Activated CD8-positive, alpha-beta T cell treated with anti-CD3 and anti-CD28 coated beads, Interleukin-2, amount 10 ng/mL, durations not matched to agents 7 days and 5 days (primary cell): ENCODE measurements around the gene YBX1. TPM values are rescaled to one million over a fixed set of nuclear protein-coding genes. Genes with fewer than 3 reads are reported as not detected.

Experiments
- ATAC-seq: fragments of 150-1000 bp; cut with Tn5 transposase; one replicate; pipeline ENCODE4 v1.10.0; 2021; ENCODE audit warnings: moderate library complexity
- CTCF ChIA-PET: fragments of 350-600 bp; sonication (Branson Sonifier 250); formaldehyde crosslinking; loops from one replicate; lab custom pipeline; 2021; ENCODE audit warnings: antibody characterized with exemption; lab: Charles Lee
- POLR2A ChIA-PET: fragments of 350-600 bp; sonication (Branson Sonifier 250); formaldehyde crosslinking; loops from one replicate; lab custom pipeline; 2021; ENCODE audit warnings: antibody characterized with exemption; lab: Charles Lee
- DNase-seq: peaks from one replicate; pipeline ENCODE4 v3.0.0-alpha.2; 2020
- H3K27ac Mint-ChIP-seq: one replicate; pipeline ENCODE4 v1.8.0; 2021; ENCODE audit warnings: mild to moderate bottlenecking, mixed read lengths
- H3K27me3 Mint-ChIP-seq: one replicate; pipeline ENCODE4 v1.8.0; 2021; ENCODE audit warnings: low read depth, mixed read lengths
- H3K36me3 Mint-ChIP-seq: one replicate; pipeline ENCODE4 v1.8.0; 2021; ENCODE audit warnings: low read depth, mixed read lengths
- H3K4me1 Mint-ChIP-seq: one replicate; pipeline ENCODE4 v1.8.0; 2021; ENCODE audit warnings: low read depth, mixed read lengths
- H3K4me3 Mint-ChIP-seq: one replicate; pipeline ENCODE4 v1.8.0; 2021; ENCODE audit warnings: mild to moderate bottlenecking, mixed read lengths
- H3K9me3 Mint-ChIP-seq: one replicate; pipeline ENCODE4 v1.8.0; 2022; ENCODE audit warnings: mixed read lengths; ENCODE audit not compliant: insufficient read depth
- total RNA-seq, 2 experiments: library from RNA; stranded (reverse); gene quantifications; one replicate each; pipeline ENCODE4 v1.2.3, GENCODE V29; 2021

The YBX1 gene
- total RNA-seq, 2 experiments from 2014 or later = 733 to 791 TPM

DNA sequence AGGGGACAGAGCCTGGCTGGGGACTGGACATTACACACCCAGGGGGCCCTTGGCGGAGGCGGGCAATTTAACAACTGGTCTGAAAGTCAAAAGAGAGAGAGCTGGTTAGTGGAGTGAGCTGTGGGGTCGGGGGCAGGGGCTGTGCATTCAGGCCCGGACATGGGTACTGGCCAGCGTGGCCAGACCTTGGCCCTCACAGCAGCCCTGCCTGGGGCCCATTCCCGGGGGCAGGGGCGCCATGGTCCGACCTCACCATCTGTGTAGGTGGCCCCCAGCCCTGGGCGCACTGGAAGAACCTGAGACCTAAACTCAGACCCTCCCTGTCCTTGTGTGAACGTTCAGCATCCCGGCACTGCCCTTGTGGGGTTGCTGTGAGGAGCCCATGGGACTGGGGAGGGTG is 52.8 kb downstream of the YBX1 start:
- Mint-ChIP-seq H3K4me1 (peaks cover 11% of the 10 kb centered on the region), H3K27me3 (no peaks in the 10 kb centered on the region), H3K9me3 (no peaks in the 10 kb centered on the region), H3K36me3 (no peaks in the 10 kb centered on the region), H3K4me3 (no peak overlapping the region), H3K27ac (no peak overlapping the region)
- ChIA-PET POLR2A (interaction anchor here (0.6 kb wide), 1 partner anchor 1019 kb away, joined by 3 read pairs; no protein-coding TSS in a partner anchor), CTCF (no interaction called here)
- ATAC-seq (no peak), DNase-seq (no peak)

- ChIA-PET CTCF (no interaction called here), POLR2A (interaction anchor here (0.6 kb wide), 1 partner anchor 1018 kb away, joined by 3 read pairs; no protein-coding TSS in a partner anchor)
- peaks cover 11% of the 10 kb centered on the region for H3K4me1 Mint-ChIP-seq
- DNase-seq (no peak), ATAC-seq (no peak)
- no peaks in the 10 kb centered on the region for H3K27me3 Mint-ChIP-seq
- H3K36me3 Mint-ChIP-seq = no peaks in the 10 kb centered on the region
- no peak overlapping the region for H3K27ac Mint-ChIP-seq
- no peak overlapping the region for H3K4me3 Mint-ChIP-seq
- no peaks in the 10 kb centered on the region for H3K9me3 Mint-ChIP-seq
Observed at GRCh38 chr1:42735477-42736105, 53.4 kb downstream of the YBX1 start.

DNA sequence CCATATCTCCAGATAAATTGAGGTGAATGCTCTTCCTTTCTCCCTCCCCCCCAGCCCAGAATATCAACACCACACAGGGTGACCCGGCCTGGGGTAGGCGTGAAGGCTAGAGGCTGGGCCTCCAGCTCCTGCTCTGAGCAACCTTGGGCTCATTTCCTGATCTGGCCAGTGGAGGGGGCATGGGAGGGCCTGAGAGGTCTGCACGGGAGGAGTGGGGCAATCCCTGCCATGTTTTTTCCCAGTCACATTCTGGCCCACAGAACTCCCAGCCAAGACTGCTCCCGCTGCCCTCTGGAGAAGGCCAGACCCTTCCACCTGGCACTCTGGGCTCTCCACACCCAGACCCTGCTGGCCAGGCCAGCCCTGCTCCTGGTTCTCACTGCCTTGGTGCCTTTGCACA is 53.9 kb downstream of the YBX1 start:
- no peaks in the 10 kb centered on the region for H3K27me3 Mint-ChIP-seq
- POLR2A ChIA-PET = no interaction called here
- H3K4me3 Mint-ChIP-seq = no peak overlapping the region
- ATAC-seq (no peak), DNase-seq (no peak)
- H3K27ac Mint-ChIP-seq = peak overlapping the region; percentile 48
- CTCF ChIA-PET = no interaction called here
- no peaks in the 10 kb centered on the region for H3K36me3 Mint-ChIP-seq
- H3K9me3 Mint-ChIP-seq = no peaks in the 10 kb centered on the region
- peaks cover 11% of the 10 kb centered on the region for H3K4me1 Mint-ChIP-seq

DNA sequence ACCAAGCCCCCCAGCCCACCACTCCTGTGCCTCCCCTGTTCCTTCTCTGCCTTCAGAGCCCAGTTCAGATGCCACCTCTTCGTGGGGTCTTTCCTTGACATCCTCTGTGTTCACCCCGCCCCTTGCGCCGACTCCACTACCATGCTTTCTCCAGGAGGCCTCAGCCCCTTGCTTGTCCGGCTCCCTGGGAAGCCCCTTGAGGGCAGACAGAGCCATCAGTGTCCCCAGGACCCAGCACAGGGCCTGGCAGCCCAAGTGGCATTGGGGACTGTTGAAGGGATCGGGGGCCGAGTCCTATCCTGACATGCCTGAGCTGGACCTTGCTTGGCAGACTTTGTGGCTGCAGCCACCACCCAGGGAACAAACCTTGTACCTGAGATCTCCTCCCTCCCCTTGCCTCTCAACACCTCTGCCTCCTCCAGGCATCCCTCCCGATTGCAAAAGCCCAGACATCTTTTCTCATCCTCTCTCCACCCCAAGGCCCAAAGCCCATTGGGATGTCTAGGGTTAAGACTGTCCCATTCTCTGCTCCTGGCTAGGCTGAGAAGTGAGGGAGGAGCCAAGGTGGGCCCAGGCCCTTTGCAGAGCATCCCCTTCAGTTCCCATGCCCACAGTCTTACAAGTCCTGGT is 54.5 kb downstream of the YBX1 start:
- POLR2A ChIA-PET = no interaction called here
- ATAC-seq (no peak), DNase-seq (no peak)
- Mint-ChIP-seq H3K9me3 (no peaks in the 10 kb centered on the region), H3K4me1 (peaks cover 11% of the 10 kb centered on the region), H3K4me3 (no peak overlapping the region), H3K36me3 (no peaks in the 10 kb centered on the region), H3K27ac (peak overlapping the region; percentile 48), H3K27me3 (no peaks in the 10 kb centered on the region)
- CTCF ChIA-PET = no interaction called here

DNA sequence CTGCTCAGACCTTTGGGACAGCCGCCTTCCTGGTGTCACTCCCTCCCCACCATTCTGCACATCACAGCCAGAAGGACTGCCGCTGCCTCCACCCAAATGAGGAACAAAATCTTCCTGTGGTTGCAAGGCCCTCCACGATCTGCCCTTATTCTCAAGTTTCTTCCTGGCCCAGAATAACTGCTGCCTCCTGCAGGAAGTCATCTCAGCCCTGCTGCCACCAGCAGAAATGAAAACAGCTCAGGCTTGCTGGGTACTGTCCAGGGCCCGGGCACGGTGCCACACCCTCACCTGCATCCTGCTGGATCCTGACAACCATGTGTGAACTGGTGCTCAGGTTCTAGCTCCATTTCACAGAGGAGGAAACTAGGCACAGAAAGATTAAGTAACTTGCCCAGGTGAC is 55.0 kb downstream of the YBX1 start:
- Mint-ChIP-seq H3K27ac (peak overlapping the region; percentile 48), H3K36me3 (no peaks in the 10 kb centered on the region), H3K27me3 (no peaks in the 10 kb centered on the region), H3K4me3 (no peak overlapping the region), H3K9me3 (no peaks in the 10 kb centered on the region), H3K4me1 (peaks cover 11% of the 10 kb centered on the region)
- ChIA-PET CTCF (no interaction called here), POLR2A (no interaction called here)
- peak; percentile 38 for ATAC-seq
- peak; percentile 34 for DNase-seq

DNA sequence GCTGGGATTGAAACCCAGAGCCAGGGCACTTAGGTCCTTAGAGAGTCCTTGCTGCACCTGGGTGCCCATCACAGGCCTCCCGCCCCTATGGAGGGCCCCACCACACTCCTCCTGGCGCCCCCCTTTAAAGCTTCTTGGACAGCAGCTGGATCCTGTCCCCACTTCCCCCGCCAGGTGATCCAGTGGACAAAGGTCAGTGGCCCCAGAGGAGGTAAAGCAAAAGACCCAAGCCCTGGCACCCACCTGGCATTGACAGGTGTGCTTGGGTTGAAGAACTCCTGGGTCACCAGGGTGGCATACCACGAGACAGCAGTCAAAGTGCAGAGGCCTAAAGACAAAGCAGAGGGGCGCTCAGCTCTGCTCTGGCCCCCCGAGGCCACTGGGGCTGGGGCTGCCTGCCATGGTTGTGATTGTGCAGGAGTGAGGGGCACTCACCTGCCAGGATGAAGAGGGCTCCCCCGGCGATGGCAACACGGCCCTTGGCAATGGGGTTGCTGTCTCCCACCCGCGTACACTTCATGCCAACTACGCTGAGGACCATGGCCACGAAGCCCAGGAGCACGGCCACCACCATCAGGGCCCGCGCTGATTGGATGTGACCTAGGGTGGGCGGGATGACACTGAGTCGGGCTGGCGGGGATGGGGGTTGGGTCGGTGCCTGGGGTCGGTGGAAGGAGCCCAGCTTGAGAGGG is 55.9 kb downstream of the YBX1 start:
- Mint-ChIP-seq H3K27me3 (no peaks in the 10 kb centered on the region), H3K27ac (no peak overlapping the region), H3K36me3 (no peaks in the 10 kb centered on the region), H3K9me3 (no peaks in the 10 kb centered on the region), H3K4me3 (no peak overlapping the region), H3K4me1 (peaks cover 11% of the 10 kb centered on the region)
- no peak for DNase-seq
- CTCF ChIA-PET = interaction anchor here (0.8 kb wide), 1 partner anchor 335 kb away, joined by 3 read pairs; no protein-coding TSS in a partner anchor
- ATAC-seq = no peak
- POLR2A ChIA-PET = no interaction called here

DNA sequence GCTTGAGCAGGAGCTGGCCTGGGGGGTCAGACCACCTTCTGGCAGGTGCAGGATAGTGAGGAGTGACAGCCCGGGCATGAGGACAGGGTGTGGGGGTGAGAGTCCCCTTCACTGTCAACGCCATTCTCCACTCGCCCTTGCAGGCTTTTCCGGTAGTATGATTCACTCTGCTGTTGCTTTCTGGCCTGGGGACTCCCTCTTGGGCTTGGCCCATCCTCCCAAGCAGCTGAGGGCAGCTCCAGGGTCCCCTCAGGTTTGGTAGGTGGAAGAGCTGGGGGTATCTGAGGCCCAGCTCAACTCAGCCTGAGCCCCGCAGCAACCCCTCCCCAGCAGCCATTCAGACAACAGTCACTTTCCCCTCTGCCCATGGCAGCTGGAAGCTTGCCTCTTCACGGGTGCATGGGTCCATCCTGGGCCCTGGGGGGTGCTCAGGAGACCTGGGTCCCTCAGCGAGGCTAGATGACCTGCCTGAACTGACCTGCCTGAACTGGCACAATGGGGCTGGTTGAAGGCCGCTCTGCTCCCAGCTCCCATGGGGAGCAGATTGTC is 56.5 kb downstream of the YBX1 start:
- H3K4me3 Mint-ChIP-seq = no peak overlapping the region

DNA sequence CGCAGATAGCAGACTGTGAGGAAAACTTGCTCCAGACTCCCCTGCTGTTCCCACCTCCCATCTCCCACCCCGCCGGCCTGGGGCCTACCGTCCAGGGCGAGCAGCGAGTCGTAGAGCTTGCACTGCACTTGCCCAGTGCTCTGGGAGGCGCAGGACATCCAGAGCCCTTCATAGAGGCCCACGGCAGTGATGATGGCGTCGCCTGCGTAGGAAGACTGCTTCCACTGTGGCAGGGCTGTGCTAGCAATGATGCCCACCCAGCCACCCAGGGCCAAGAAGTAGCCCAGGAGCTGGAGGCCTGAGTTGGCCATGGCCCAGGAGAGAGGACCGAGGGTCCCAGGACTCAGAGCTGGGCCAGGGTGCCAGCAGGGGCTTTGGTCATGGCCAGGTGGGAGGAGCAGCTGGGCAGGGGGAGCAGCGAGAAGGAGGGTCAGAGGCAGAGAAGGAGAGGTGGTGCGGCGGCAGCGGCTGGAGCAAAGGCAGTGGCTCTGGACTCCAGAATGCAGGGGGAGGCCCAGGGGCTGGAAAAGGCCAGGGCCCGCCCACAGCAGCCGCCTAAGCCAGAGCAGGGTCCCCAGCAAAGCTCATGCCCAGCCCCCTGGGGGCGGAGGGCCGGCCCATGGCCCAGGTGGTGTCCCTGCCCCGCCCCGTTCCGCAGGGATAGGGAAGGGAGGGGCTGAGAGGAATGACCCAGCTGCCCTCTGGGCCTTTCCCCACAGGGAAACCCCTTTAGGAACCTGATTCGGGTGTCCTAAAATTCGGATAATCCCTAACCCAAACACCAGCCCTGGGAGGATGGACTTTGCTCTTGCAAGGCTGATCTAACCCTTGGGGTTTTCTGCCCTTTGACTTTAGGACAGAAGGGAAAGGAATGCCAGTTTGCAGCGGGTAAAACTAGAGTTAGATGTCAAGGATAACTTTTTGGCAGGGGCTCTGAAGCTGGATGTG is 57.8 kb downstream of the YBX1 start, which contains the start of gene CLDN19:
TSS of gene CLDN19 (minus strand) at position 484 of the 948 bp plus-strand sequence. CDS start at position 311, 173 bp downstream.
- ATAC-seq (no peak), DNase-seq (no peak)
- no peak within 1 kb of the TSS for H3K4me3 Mint-ChIP-seq
- CTCF ChIA-PET = no interaction called here
- POLR2A ChIA-PET = no interaction called here
- no peaks in the 10 kb centered on the region for H3K27me3 Mint-ChIP-seq
- H3K36me3 Mint-ChIP-seq = no peaks in the 10 kb centered on the region
- H3K9me3 Mint-ChIP-seq = no peaks in the 10 kb centered on the region
- no peak within 1 kb of the TSS for H3K27ac Mint-ChIP-seq
- H3K4me1 Mint-ChIP-seq = peaks cover 11% of the 10 kb centered on the region

More for the DNA sequence above, 56.5 kb downstream of the YBX1 start:
- no peak for DNase-seq
- Mint-ChIP-seq H3K27me3 (no peaks in the 10 kb centered on the region), H3K36me3 (no peaks in the 10 kb centered on the region), H3K27ac (no peak overlapping the region), H3K9me3 (no peaks in the 10 kb centered on the region), H3K4me1 (peaks cover 11% of the 10 kb centered on the region)
- ChIA-PET CTCF (interaction anchor here (0.8 kb wide), 1 partner anchor 335 kb away, joined by 3 read pairs; no protein-coding TSS in a partner anchor), POLR2A (no interaction called here)
- ATAC-seq = no peak

GRCh38 chr1:42740851-42741580 is 58.8 kb downstream of the YBX1 start:
- Mint-ChIP-seq H3K27ac (no peak overlapping the region), H3K4me1 (peaks cover 11% of the 10 kb centered on the region), H3K4me3 (no peak overlapping the region), H3K27me3 (no peaks in the 10 kb centered on the region), H3K9me3 (no peaks in the 10 kb centered on the region), H3K36me3 (peaks cover 3% of the 10 kb centered on the region)
- no peak for DNase-seq
- ATAC-seq = no peak
- CTCF ChIA-PET = no interaction called here
- POLR2A ChIA-PET = interaction anchor here (0.5 kb wide), 1 partner anchor 932 kb away, joined by 3 read pairs; no protein-coding TSS in a partner anchor

DNA sequence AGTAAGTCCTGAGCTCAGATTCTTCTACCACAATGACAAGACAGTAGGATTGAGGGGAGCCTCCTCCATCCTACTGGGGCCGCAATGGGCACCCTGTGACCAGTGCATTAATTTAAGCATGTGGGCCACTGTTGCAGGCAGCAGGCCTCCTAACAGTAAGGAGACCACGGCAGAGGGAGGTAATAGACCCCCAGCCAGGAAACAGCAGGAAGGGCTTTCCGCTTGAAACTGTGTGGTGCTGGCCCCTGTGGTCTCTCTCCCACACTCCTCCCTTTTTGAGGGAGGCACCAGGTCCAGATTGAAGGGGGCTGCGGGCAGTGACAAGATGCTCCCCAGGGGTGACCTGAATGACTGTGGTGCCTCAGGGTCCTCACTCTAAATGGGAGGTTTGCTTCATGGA is 59.5 kb downstream of the YBX1 start:
- no peak for ATAC-seq
- POLR2A ChIA-PET = no interaction called here
- no peak overlapping the region for H3K4me3 Mint-ChIP-seq
- no peak overlapping the region for H3K27ac Mint-ChIP-seq
- peaks cover 4% of the 10 kb centered on the region for H3K36me3 Mint-ChIP-seq
- H3K9me3 Mint-ChIP-seq = no peaks in the 10 kb centered on the region
- CTCF ChIA-PET = no interaction called here
- DNase-seq = no peak
- H3K4me1 Mint-ChIP-seq = peaks cover 8% of the 10 kb centered on the region
- no peaks in the 10 kb centered on the region for H3K27me3 Mint-ChIP-seq
